Lower lobe of right lung (tissue), 2 donors: Measurements from ENCODE around the gene TMEM108. TPM values are rescaled to one million over a fixed set of nuclear protein-coding genes. Genes with fewer than 3 reads are reported as not detected.

Experiments
- ATAC-seq, 2 donors: fragments of 200-7000 bp; cut with Tn5 transposase; one replicate each; pipeline ENCODE4 v1.9.1; 2020 to 2022; ENCODE audit warnings: mild to moderate bottlenecking in 2 of 2, moderate library complexity in 2 of 2
- DNase-seq: peaks from one replicate; pipeline ENCODE4 v3.0.0-alpha.2; 2020
- H3K27ac ChIP-seq: fragments of 200-600 bp; one replicate; pipeline ENCODE4 v1.8.0; 2022
- H3K27me3 ChIP-seq: fragments of 200-600 bp; one replicate; pipeline ENCODE4 v1.8.0; 2022; ENCODE audit warnings: low read depth
- H3K36me3 ChIP-seq: fragments of 200-600 bp; one replicate; pipeline ENCODE4 v1.8.0; 2022; ENCODE audit warnings: mild to moderate bottlenecking
- H3K4me1 ChIP-seq: fragments of 200-600 bp; one replicate; pipeline ENCODE4 v1.8.0; 2022
- H3K4me3 ChIP-seq: fragments of 200-600 bp; one replicate; pipeline ENCODE4 v1.8.0; 2022; ENCODE audit warnings: mild to moderate bottlenecking
- H3K9me3 ChIP-seq: fragments of 200-600 bp; one replicate; pipeline ENCODE4 v1.8.0; 2022
- intact Hi-C: fragments of 100-400 bp; cut with DNase I; formaldehyde crosslinking; loops from one replicate; pipeline ENCODE4 v1.11.0; 2022
- total RNA-seq: library from RNA; stranded (reverse); fragmentation: NEBNext Ultra II Directional; extraction: Animal tissue kit (Norgen Biotek cat#: 25700); gene quantifications from one replicate; pipeline ENCODE4 v1.2.1, GENCODE V29; 2021
- TF ChIP-seq, protein P1 (sequence below): fragments of 200-600 bp; IDR thresholded peaks from one replicate; pipeline ENCODE4 v1.8.0; 2022; ENCODE audit warnings: antibody characterized with exemption, mild to moderate bottlenecking
- donor health status: DM: no; HTN: yes; CAD: no; lungs with severe emphysema.

Gene TMEM108
- total RNA-seq, 1 donor from 2014 or later = 18.5 TPM

GRCh38 chr3:133374708-133375402 lies 336.7 kb downstream of the TMEM108 start:
- ATAC-seq (no peak), DNase-seq (no peak)
- intact Hi-C loops = no loop called here
- no peak overlapping the region for H3K4me3 ChIP-seq
- no peaks in the 10 kb centered on the region for H3K9me3 ChIP-seq
- H3K27me3 ChIP-seq = no peaks in the 10 kb centered on the region
- TF ChIP-seq, protein P1, sequence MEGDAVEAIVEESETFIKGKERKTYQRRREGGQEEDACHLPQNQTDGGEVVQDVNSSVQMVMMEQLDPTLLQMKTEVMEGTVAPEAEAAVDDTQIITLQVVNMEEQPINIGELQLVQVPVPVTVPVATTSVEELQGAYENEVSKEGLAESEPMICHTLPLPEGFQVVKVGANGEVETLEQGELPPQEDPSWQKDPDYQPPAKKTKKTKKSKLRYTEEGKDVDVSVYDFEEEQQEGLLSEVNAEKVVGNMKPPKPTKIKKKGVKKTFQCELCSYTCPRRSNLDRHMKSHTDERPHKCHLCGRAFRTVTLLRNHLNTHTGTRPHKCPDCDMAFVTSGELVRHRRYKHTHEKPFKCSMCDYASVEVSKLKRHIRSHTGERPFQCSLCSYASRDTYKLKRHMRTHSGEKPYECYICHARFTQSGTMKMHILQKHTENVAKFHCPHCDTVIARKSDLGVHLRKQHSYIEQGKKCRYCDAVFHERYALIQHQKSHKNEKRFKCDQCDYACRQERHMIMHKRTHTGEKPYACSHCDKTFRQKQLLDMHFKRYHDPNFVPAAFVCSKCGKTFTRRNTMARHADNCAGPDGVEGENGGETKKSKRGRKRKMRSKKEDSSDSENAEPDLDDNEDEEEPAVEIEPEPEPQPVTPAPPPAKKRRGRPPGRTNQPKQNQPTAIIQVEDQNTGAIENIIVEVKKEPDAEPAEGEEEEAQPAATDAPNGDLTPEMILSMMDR = no peak
- no peak overlapping the region for H3K27ac ChIP-seq
- H3K4me1 ChIP-seq = no peaks in the 10 kb centered on the region
- H3K36me3 ChIP-seq = no peaks in the 10 kb centered on the region

DNA sequence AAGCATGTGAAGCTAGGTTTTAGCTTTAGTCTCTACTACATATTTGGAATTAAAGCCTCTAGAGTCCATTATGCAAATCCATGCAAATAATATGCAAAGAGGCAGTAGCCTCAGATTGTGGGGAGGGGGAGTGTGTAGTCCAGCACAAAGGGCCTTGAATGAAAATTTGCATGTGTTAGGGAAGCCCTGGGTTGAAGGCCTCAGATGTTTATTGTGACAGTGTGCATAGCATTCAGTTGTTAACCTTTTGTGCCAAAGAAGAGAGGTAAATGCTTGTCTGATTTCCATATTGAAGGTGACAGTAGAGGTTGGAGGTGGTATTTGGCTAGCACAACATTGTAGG lies 337.2 kb downstream of the TMEM108 start:
- Histone ChIP-seq H3K36me3 (peaks cover 5% of the 10 kb centered on the region), H3K4me1 (no peaks in the 10 kb centered on the region), H3K27ac (no peak overlapping the region), H3K9me3 (no peaks in the 10 kb centered on the region), H3K27me3 (no peaks in the 10 kb centered on the region), H3K4me3 (no peak overlapping the region)
- TF ChIP-seq, protein P1 = no peak
- ATAC-seq (no peak), DNase-seq (no peak)
- intact Hi-C loops = no loop called here

- DNase-seq (no peak), ATAC-seq (no peak)
- no peak overlapping the region for H3K27ac ChIP-seq
- no peaks in the 10 kb centered on the region for H3K27me3 ChIP-seq
- H3K4me1 ChIP-seq = no peaks in the 10 kb centered on the region
- intact Hi-C loops = no loop called here
- no peak overlapping the region for H3K4me3 ChIP-seq
- TF ChIP-seq, protein P1 = no peak
- peaks cover 11% of the 10 kb centered on the region for H3K36me3 ChIP-seq
- H3K9me3 ChIP-seq = no peaks in the 10 kb centered on the region
These were observed 338.6 kb downstream of the TMEM108 start for GRCh38 chr3:133376810-133377209.

GRCh38 chr3:133377396-133377795 lies 339.2 kb downstream of the TMEM108 start:
- no peak overlapping the region for H3K27ac ChIP-seq
- H3K4me3 ChIP-seq = no peak overlapping the region
- no peak for ATAC-seq
- no peaks in the 10 kb centered on the region for H3K27me3 ChIP-seq
- no peak for DNase-seq
- no peaks in the 10 kb centered on the region for H3K4me1 ChIP-seq
- H3K36me3 ChIP-seq = peaks cover 11% of the 10 kb centered on the region
- TF ChIP-seq, protein P1 = peak; percentile 37
- intact Hi-C loops = no loop called here
- no peaks in the 10 kb centered on the region for H3K9me3 ChIP-seq

DNA sequence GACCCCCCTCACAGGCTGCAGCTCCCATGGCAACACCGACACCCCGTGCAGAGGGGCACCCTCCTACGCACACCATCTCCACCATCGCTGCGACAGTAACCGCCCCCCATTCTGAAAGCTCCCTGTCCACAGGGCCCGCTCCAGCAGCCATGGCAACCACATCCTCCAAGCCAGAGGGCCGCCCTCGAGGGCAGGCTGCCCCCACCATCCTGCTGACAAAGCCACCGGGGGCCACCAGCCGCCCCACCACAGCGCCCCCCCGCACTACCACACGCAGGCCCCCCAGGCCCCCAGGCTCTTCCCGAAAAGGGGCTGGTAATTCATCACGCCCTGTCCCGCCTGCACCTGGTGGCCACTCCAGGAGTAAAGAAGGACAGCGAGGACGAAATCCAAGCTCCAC lies 341.7 kb downstream of the TMEM108 start:
- intact Hi-C loops = loop anchor here (5.0 kb wide), 1 partner anchor 333 kb away; no protein-coding TSS in a partner anchor
- DNase-seq (no peak), ATAC-seq (no peak)
- H3K9me3 ChIP-seq = no peaks in the 10 kb centered on the region
- H3K27me3 ChIP-seq = no peaks in the 10 kb centered on the region
- peaks cover 11% of the 10 kb centered on the region for H3K36me3 ChIP-seq
- no peak overlapping the region for H3K4me3 ChIP-seq
- no peak overlapping the region for H3K27ac ChIP-seq
- H3K4me1 ChIP-seq = peaks cover 11% of the 10 kb centered on the region
- TF ChIP-seq, protein P1 = no peak
